Large intestine (tissue), 3 donors: ENCODE results near the gene LCLAT1. TPM values are rescaled to one million over a fixed set of nuclear protein-coding genes. Genes with fewer than 3 reads are reported as not detected.

ENCODE experiments used
- DNase-seq, 2 donors: peaks; one replicate each; pipeline versions ENCODE4 v3.0.0 to v3.0.0-alpha.2; 2013
- H3K27ac ChIP-seq: one replicate; pipeline ENCODE4 v1.5.1; 2013; ENCODE audit warnings: low read length
- H3K27me3 ChIP-seq: 2 replicates; pipeline ENCODE4 v1.6.1; 2013; ENCODE audit warnings: low read length; ENCODE audit not compliant: control insufficient read depth, insufficient read depth
- H3K36me3 ChIP-seq: 2 replicates; pipeline ENCODE4 v1.6.1; 2013; ENCODE audit warnings: low read length; ENCODE audit not compliant: control insufficient read depth, insufficient read depth
- H3K4me1 ChIP-seq: one replicate; pipeline ENCODE4 v1.6.1; 2013; ENCODE audit warnings: low read length; ENCODE audit not compliant: control insufficient read depth, insufficient read depth
- H3K4me3 ChIP-seq: one replicate; pipeline ENCODE4 v1.5.1; 2013; ENCODE audit warnings: low read length
- H3K9me3 ChIP-seq: one replicate; pipeline ENCODE4 v1.6.1; 2013; ENCODE audit warnings: mild to moderate bottlenecking, low read depth, low read length, moderate library complexity; ENCODE audit not compliant: control insufficient read depth
- WGBS: methylation state at CpG from one replicate; pipeline ENCODE4 v1.1.5; 2013; ENCODE audit warnings: low lambda C conversion rate; ENCODE audit not compliant: insufficient coverage; 5-methylcytosine and 5-hydroxymethylcytosine counted together
- polyA plus RNA-seq: library from polyadenylated mRNA; unstranded; fragments of 120-200 nt; gene quantifications from one replicate; pipeline ENCODE4 v1.2.1, GENCODE V29; 2013

Gene LCLAT1
- polyA plus RNA-seq, 1 donor, result 16.7 TPM

DNA sequence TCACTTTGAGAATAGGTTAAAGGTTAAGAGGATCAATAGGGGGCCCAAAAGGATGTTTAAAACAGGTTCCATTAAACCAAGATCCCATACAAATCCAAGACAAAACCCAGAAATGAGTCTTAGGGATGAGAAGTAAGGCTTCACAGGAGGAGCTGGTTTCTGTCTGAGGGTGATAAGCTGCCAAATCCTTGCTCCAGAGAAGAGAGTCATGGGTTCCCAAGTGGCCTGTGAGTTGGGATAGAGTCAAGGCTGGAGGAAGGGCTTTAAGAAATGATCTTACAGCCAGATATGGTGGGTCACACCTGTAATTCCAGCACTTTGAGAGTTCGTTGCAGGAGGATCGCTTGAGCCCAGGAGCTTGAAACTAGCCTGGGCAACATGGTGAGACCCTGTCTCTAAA is 40.2 kb upstream of the LCLAT1 start:
- H3K36me3 ChIP-seq, result no peaks in the 10 kb centered on the region
- H3K27me3 ChIP-seq, result no peaks in the 10 kb centered on the region
- peaks cover 21% of the 10 kb centered on the region for H3K4me1 ChIP-seq
- no peaks in the 10 kb centered on the region for H3K9me3 ChIP-seq
- whole genome bisulfite sequencing, result no CpG with 5 or more reads among the region's 2 CpGs
- H3K27ac ChIP-seq, result no peak overlapping the region
- no peak overlapping the region for H3K4me3 ChIP-seq
- no peak for DNase-seq

DNA sequence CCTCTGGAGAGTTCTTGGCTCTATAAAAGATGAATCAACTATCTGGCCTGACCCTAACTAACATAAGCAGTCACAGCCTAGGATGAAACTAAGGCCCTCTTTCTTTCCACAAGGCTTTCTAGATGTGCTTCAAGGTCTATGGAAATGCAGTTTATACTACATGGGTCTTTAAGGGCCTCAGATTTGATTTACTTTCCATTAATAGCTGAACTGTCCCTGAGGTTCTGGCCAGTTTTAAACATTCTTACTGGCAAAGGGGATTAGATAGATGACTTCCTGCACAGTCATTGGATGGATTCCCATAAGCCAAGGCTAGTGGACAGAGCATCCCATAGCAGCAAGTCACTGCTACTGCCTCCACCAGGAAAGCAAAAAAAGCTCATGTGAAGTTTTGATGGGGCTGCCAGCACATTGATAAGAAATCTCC is 38.1 kb upstream of the LCLAT1 start:
- no peaks in the 10 kb centered on the region for H3K9me3 ChIP-seq
- H3K27me3 ChIP-seq, result no peaks in the 10 kb centered on the region
- H3K27ac ChIP-seq, result no peak overlapping the region
- DNase-seq, result no peak
- H3K4me1 ChIP-seq, result peaks cover 13% of the 10 kb centered on the region
- no peak overlapping the region for H3K4me3 ChIP-seq
- no peaks in the 10 kb centered on the region for H3K36me3 ChIP-seq

DNA sequence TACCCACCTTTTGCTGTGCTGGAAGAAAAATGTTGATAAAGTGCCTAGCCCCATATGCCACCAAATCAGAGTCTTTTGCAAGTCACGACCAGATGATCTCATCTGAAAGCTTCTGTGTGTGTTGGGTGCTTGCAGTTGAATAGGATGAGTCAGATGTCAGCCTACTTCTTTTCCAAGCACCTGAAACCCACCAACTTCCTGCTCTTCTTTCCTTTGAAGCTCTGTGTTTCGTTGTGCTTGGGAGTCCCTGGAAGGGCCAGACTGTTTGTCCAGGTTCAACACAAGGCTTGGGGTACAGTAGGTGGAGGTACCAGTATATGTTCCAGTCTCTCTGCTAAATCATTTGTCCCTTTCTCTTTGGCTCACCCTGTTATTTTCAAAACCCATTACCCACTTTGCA is 36.8 kb upstream of the LCLAT1 start:
- no peak overlapping the region for H3K27ac ChIP-seq
- WGBS, result no CpG with 5 or more reads among the region's 2 CpGs

DNA sequence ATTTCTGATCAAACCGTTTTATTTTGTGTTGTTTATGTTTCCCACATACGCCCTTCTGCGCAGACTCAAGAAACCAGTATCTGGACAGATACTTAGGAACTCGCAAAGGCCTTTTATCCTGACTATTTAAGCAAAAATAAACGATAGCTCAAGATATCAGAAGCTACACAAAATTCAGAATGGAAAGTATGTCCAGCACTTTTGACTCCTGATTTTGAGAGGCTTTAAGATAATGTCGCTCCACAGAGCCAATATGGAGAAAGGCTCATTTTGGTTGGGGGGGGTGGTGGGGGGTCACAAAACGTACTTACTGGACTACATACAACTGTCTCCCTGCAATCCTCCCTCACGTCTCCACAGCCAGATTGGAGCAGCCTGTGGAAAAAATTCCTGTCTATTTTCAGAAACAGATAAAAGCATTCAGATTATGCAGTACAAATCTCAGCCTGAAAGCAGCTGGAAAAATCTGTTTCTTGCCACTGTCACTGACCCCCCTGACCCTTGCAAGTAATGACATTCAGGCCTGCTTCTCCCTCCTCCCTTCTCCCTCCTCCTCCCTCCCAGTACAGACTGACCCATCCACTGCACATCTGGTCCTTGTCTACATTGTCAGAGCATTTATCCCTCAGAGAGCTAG is 34.9 kb upstream of the LCLAT1 start:
- H3K27ac ChIP-seq, result peak overlapping the region; percentile 53
- H3K4me1 ChIP-seq, result peaks cover 5% of the 10 kb centered on the region
- H3K36me3 ChIP-seq, result no peaks in the 10 kb centered on the region
- H3K27me3 ChIP-seq, result no peaks in the 10 kb centered on the region
- H3K9me3 ChIP-seq, result no peaks in the 10 kb centered on the region
- no CpG with 5 or more reads among the region's 8 CpGs for WGBS
- no peak overlapping the region for H3K4me3 ChIP-seq
- peak; percentile 26 to 39 for DNase-seq

More for the DNA sequence above, 36.8 kb upstream of the LCLAT1 start:
- Histone ChIP-seq H3K4me3 (no peak overlapping the region), H3K36me3 (no peaks in the 10 kb centered on the region), H3K27me3 (no peaks in the 10 kb centered on the region), H3K9me3 (no peaks in the 10 kb centered on the region), H3K4me1 (peaks cover 5% of the 10 kb centered on the region)
- DNase-seq, result no peak

DNA sequence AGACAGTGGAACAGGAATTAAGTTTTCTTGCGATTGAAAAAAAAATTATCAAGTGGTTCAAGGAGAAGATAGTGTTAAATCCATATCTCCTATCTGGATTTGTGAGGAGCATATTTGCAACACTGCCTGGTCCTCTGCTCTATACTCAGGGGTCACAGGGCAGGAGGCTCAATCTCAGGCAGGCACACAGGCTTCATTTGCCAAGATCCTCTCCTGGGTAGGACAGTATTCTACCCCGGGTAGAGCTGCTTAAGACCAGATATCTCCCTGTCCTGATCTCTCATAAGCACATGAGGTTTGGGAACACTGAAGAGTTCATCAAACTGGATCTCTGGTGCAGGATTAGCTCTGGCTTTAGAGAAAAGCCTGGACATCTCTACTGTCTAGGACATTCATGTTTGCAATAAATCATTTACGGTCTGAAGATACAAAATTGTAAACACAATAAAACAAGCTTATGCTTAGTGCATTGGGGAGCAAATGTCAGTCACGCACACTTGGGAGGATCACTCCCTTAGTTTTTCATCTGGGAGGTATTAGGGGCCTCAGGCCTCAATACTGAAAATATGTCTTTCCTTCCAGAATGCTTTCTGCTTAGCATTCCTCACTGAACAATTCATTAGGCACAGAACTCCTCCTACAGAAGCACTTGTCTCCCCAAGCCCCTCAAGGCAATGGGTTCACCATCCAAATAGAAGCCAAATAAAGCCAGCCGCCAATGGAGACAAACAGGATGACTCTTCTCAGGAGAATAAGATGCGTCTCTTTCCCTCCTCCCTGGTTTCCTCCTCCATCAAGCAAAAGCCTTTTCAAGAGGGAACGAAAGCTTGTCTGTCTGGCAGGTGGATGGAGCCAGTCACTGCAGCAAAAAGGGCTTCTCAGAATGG is 34.1 kb upstream of the LCLAT1 start:
- no peaks in the 10 kb centered on the region for H3K27me3 ChIP-seq
- no peak for DNase-seq
- H3K36me3 ChIP-seq, result no peaks in the 10 kb centered on the region
- H3K27ac ChIP-seq, result peak overlapping the region; percentile 53
- 43% methylated on average over 2 of the region's 7 CpGs for WGBS
- H3K9me3 ChIP-seq, result no peaks in the 10 kb centered on the region
- peaks cover 8% of the 10 kb centered on the region for H3K4me1 ChIP-seq
- no peak overlapping the region for H3K4me3 ChIP-seq

DNA sequence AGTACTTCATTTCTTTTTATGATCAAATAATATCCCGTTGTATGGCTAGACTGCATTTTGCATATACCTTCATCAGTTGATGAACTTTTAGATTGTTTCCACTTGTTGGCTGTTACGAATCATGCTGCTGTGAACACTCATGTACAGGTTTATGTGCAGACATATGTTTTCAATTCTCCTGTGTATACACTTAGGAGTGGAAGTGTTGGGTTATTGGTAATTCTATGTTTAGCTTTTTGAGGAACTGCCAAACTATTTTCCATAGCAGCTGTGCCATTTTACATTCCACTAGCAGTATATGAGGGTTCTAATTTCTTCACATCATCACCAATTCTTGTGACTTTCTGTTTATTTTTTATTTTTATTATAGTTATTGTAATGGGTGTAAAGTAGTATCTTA is 32.1 kb upstream of the LCLAT1 start:
- WGBS, result 100% methylated on average over 1 of the region's 2 CpGs
- no peaks in the 10 kb centered on the region for H3K9me3 ChIP-seq
- no peak for DNase-seq
- H3K27me3 ChIP-seq, result no peaks in the 10 kb centered on the region
- no peaks in the 10 kb centered on the region for H3K36me3 ChIP-seq
- H3K4me3 ChIP-seq, result no peak overlapping the region
- peaks cover 6% of the 10 kb centered on the region for H3K4me1 ChIP-seq
- H3K27ac ChIP-seq, result no peak overlapping the region

DNA sequence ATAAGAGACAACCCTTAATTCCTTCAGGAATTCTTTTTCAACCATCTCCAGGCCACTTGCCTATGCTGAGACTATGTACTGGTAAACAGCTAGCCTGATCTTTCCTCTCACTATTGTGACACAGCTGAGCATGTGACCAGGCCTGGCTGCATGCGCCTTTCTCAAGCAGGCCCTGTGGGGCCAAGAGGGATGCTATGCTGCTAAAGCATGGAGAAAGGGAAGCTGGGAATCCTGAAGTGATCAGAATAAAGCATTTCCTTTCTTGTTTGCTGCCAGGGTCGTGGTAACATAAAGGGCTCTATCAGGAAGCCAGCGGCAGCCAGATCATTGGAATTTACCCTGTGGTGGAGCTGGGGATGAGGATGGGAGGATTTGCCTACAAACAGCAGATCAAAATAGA is 29.8 kb upstream of the LCLAT1 start:
- no CpG with 5 or more reads among the region's 3 CpGs for WGBS

DNA sequence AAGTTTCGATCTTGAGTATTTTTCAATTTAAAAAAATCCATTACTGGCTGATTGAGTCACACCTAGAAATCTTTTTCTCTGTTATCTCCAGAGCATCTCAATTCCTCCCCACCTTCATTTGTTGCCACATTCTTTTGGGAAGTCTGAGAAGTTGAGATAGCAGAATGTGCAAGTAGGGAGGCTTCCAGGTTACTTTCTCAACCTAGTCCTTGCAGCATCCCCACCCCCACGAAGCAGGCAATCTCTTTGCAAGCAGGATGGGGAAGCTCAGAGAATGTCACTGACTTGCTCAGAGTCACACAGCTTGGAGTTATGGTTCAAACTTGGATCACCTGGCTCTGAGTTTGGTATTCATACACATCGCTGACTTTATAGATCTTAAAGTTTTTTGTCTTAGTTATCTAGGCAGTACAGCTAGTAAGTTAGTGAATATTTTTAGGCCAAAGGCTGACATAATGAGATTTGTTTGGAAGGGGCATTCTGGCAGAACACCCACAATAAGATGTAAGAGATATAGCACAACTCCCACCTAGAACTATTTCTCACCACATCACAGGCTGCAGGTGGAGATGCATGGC is 25.9 kb upstream of the LCLAT1 start:
- Histone ChIP-seq H3K27ac (no peak overlapping the region), H3K9me3 (no peaks in the 10 kb centered on the region), H3K36me3 (no peaks in the 10 kb centered on the region), H3K4me3 (no peak overlapping the region), H3K27me3 (no peaks in the 10 kb centered on the region), H3K4me1 (peaks cover 6% of the 10 kb centered on the region)
- DNase-seq, result no peak
- 71% methylated on average over 1 of the region's 3 CpGs for WGBS

More for the DNA sequence above, 29.8 kb upstream of the LCLAT1 start:
- Histone ChIP-seq H3K27ac (peak overlapping the region; percentile 26), H3K36me3 (no peaks in the 10 kb centered on the region), H3K4me3 (no peak overlapping the region), H3K4me1 (peaks cover 7% of the 10 kb centered on the region), H3K27me3 (no peaks in the 10 kb centered on the region), H3K9me3 (no peaks in the 10 kb centered on the region)
- DNase-seq, result peak; percentile 71 to 80

DNA sequence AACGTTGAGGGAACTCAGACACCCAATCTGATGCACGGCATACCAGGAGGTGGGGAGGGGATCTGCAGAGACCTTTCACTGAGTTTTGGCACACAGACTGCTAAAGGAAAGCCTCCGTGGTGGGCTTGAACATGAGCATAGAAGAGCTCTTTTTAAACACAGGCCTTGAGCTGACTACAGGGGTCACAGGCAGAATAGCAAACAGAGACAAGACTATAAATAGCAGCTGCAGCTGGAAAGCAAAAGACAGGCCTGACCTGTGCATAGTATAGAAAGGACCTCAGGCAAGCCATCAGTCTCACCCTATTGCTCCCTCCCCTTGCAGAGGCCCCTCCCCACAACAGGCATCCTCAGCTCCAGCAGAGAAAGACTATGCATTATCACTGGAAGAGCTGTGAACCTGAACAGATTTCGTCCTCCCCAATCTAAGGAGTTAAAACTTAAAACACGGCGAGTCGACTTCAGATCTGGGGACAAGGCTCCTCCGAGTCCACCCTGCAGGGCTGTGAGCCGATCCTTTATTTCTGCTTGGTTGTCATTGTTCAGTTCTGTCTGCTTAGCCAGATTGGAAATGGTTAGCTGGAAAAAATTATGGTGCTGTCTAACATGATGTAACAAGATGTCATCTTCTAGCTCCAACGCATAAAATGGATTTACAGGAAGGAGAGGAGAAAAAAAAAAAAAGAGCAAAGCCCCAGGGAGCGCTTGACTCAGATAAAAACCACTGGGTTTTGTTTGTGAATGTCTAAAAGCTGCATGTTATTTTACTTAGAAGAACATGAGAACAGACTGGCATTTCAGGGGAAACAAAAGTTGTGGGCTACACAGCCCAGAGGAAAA is 25.2 kb upstream of the LCLAT1 start:
- no peak for DNase-seq
- no peak overlapping the region for H3K4me3 ChIP-seq
- no peaks in the 10 kb centered on the region for H3K36me3 ChIP-seq
- no peaks in the 10 kb centered on the region for H3K9me3 ChIP-seq
- WGBS, result 38% methylated on average over 1 of the region's 11 CpGs
- H3K27ac ChIP-seq, result peak overlapping the region; percentile 28
- no peaks in the 10 kb centered on the region for H3K27me3 ChIP-seq
- H3K4me1 ChIP-seq, result peaks cover 6% of the 10 kb centered on the region

DNA sequence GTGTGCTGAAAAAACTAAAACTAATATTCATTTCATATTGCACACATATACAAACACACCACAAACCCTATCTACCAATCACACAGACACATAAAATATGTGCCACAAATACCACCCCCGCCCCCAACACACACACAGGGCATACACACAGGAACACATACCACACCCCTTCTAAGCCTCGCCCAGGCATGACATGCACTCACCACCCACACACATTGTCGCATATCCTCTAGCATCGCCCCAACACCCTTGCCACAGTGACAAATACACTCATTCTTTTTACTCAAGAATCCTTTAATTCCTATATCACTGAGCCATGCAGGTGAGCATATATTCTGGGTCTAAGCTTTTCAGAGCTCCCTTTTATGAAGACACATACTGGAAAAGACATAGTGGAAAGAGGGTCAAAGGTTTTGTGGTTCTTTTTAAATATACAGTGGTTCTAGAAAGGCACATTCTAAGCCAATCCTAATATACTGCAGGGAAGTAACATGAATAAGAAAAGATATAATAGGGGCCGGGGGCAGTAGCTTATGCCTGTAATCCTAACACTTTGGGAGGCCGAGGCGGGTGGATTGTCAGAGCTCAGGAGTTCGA is 24.5 kb upstream of the LCLAT1 start:
- no peak overlapping the region for H3K27ac ChIP-seq
- H3K9me3 ChIP-seq, result no peaks in the 10 kb centered on the region
- DNase-seq, result peak in 1 of 2 donors; percentile 36
- H3K36me3 ChIP-seq, result no peaks in the 10 kb centered on the region
- WGBS, result no CpG with 5 or more reads among the region's 8 CpGs
- H3K4me3 ChIP-seq, result no peak overlapping the region
- H3K27me3 ChIP-seq, result no peaks in the 10 kb centered on the region
- peaks cover 3% of the 10 kb centered on the region for H3K4me1 ChIP-seq
